ENCODE results near the gene KRTAP5-6.

The KRTAP5-6 gene

DNA sequence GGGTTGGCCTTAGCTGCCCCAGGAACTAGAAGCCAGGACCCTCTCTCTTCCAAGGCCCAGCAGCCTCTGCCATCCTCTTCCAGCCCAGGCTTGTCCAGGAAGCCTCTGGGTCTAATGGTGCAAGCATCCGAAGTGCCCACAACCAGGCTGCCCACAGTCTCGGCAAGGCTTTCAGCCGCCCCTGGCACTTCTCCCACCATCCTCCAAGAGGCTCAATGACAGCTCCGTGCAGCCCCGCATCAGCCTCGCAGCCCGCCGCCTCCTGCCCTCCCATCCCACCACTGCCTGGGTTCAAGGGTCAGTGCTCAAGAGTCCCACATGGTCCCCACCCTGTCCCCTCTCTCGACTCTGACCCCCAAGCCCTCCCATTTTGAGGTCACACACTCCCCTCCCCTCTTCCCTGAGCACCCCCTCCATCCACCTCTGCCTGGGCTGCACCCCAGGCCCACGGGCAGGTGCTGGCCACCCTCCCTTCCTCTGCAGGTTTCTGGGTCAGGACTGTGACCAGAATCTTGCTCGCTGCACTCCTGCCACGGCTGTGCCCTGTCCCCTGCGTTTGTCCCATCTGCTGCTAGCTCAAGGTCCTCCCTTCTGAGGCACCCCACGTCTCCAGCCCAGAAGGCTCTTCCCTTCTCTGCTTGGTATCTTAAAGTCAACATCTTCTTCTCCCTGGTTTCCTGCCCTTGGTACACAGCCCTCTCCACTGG lies 36.2 kb downstream of the KRTAP5-6 start:
- peaks cover 8% of the 10 kb centered on the region; the same call in 1 of the 2 replicates for H3K27me3 ChIP-seq (ENCODE audit: low read depth)
- H3K36me3 ChIP-seq (replicated peaks), result no peaks in the 10 kb centered on the region
- no peak for DNase-seq (ENCODE audit: low spot score in 2 of 2)
- H3K4me3 ChIP-seq, result no peak overlapping the region
- in situ Hi-C loops (cut with MboI; ENCODE audit: low sequenced_read_pairs), result no loop called here
- no peaks in the 10 kb centered on the region for H3K4me1 ChIP-seq
- no peaks in the 10 kb centered on the region for H3K9me3 ChIP-seq

- H3K4me1 ChIP-seq, result no peaks in the 10 kb centered on the region
Observed at GRCh38 chr11:1733716-1734640, 37.0 kb downstream of the KRTAP5-6 start.

GRCh38 chr11:1734641-1735081 lies 37.7 kb downstream of the KRTAP5-6 start:
- Histone ChIP-seq H3K4me1 (no peaks in the 10 kb centered on the region), H3K27me3 (ENCODE audit: low read depth) (0 out of 2 replicates have a peak, but pooled peaks cover 4% of the 10 kb centered on the region), H3K9me3 (no peaks in the 10 kb centered on the region), H3K36me3 (replicated peaks) (no peaks in the 10 kb centered on the region), H3K4me3 (no peak overlapping the region)
- in situ Hi-C loops (cut with MboI; ENCODE audit: low sequenced_read_pairs), result no loop called here
- DNase-seq (ENCODE audit: low spot score in 2 of 2), result no peak

More at GRCh38 chr11:1733716-1734640, 37.0 kb downstream of the KRTAP5-6 start:
- Histone ChIP-seq H3K4me3 (no peak overlapping the region), H3K36me3 (replicated peaks) (no peaks in the 10 kb centered on the region), H3K9me3 (no peaks in the 10 kb centered on the region), H3K27me3 (ENCODE audit: low read depth) (0 out of 2 replicates have a peak, but pooled peaks cover 4% of the 10 kb centered on the region)
- DNase-seq (ENCODE audit: low spot score in 2 of 2), result no peak
- in situ Hi-C loops (cut with MboI; ENCODE audit: low sequenced_read_pairs), result no loop called here

GRCh38 chr11:1735271-1735670 lies 38.3 kb downstream of the KRTAP5-6 start:
- no peak overlapping the region for H3K4me3 ChIP-seq
- no peaks in the 10 kb centered on the region for H3K36me3 ChIP-seq (replicated peaks)
- no peaks in the 10 kb centered on the region for H3K9me3 ChIP-seq
- in situ Hi-C loops (cut with MboI; ENCODE audit: low sequenced_read_pairs), result no loop called here
- no peaks in the 10 kb centered on the region for H3K4me1 ChIP-seq
- DNase-seq (ENCODE audit: low spot score in 2 of 2), result no peak
- no peaks in the 10 kb centered on the region for H3K27me3 ChIP-seq (ENCODE audit: low read depth)

- DNase-seq (ENCODE audit: low spot score in 2 of 2), result no peak
- Histone ChIP-seq H3K4me3 (no peak overlapping the region), H3K9me3 (no peaks in the 10 kb centered on the region), H3K27me3 (ENCODE audit: low read depth) (no peaks in the 10 kb centered on the region), H3K4me1 (no peaks in the 10 kb centered on the region), H3K36me3 (replicated peaks) (no peaks in the 10 kb centered on the region)
- in situ Hi-C loops (cut with MboI; ENCODE audit: low sequenced_read_pairs), result no loop called here
Observed at GRCh38 chr11:1736447-1736992, 39.5 kb downstream of the KRTAP5-6 start.

DNA sequence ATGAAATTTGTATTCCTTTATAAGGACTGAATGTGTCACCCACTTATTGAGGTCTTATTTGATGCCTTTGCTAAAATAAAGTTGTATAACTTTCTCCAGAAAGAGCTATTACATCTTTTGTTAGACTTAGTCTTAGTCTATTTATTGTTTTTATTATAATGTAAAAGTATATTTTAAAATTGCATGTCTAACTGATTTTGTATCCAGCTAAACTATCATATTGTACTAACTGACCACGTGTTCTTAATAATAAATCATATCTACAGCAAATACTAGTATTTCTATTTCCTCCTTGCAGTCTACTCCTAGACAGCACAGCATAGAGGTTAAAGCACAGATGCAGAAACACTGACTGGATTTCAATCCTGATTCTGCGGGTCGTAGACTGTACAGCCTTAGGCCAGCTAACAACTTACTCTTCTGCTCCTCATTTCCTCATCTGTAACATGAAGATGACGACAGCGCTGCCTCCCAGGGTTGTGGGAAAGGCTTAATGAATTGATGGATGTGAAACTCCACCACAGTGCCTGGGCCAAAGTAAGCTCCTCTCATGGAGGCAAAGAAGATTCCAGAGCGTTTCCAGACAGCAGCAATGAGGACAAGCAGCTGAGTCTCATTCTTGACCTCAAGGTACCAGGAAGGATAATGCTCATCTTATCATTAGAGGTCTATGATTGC lies 40.2 kb downstream of the KRTAP5-6 start:
- in situ Hi-C loops (cut with MboI; ENCODE audit: low sequenced_read_pairs), result no loop called here
- DNase-seq (ENCODE audit: low spot score in 2 of 2), result no peak

GRCh38 chr11:1738380-1738779 lies 41.4 kb downstream of the KRTAP5-6 start:
- DNase-seq (ENCODE audit: low spot score in 2 of 2), result no peak
- in situ Hi-C loops (cut with MboI; ENCODE audit: low sequenced_read_pairs), result no loop called here
- no peaks in the 10 kb centered on the region for H3K9me3 ChIP-seq
- H3K4me1 ChIP-seq, result no peaks in the 10 kb centered on the region
- H3K27me3 ChIP-seq (ENCODE audit: low read depth), result no peaks in the 10 kb centered on the region
- H3K36me3 ChIP-seq (replicated peaks), result no peaks in the 10 kb centered on the region
- no peak overlapping the region for H3K4me3 ChIP-seq

More for the DNA sequence above, 40.2 kb downstream of the KRTAP5-6 start:
- Histone ChIP-seq H3K4me3 (no peak overlapping the region), H3K27me3 (ENCODE audit: low read depth) (no peaks in the 10 kb centered on the region), H3K4me1 (no peaks in the 10 kb centered on the region), H3K36me3 (replicated peaks) (no peaks in the 10 kb centered on the region), H3K9me3 (no peaks in the 10 kb centered on the region)

DNA sequence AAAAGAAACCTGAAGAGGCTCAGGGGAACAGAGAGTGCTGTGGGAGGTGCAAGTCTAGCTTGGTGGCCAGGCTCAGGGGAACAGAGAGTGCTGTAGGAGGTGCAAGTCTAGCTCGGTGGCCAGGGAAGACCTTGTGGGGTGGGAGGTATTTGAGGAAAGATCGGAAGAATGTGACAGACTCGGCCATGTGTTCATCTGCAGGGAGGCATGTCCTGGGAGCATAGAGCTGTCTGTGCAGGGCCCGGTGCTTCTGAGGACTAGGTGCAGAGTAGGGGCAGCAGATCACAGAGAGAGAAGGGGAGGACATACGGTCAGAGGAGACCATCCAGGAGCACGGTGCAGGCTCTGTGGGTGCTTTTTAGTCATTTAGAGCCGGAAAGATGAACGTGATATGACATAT lies 42.6 kb downstream of the KRTAP5-6 start:
- Histone ChIP-seq H3K4me3 (no peak overlapping the region), H3K4me1 (no peaks in the 10 kb centered on the region), H3K27me3 (ENCODE audit: low read depth) (no peaks in the 10 kb centered on the region), H3K36me3 (replicated peaks) (no peaks in the 10 kb centered on the region), H3K9me3 (no peaks in the 10 kb centered on the region)
- in situ Hi-C loops (cut with MboI; ENCODE audit: low sequenced_read_pairs), result no loop called here
- DNase-seq (ENCODE audit: low spot score in 2 of 2), result no peak

- DNase-seq (ENCODE audit: low spot score in 2 of 2), result no peak
- Histone ChIP-seq H3K4me1 (no peaks in the 10 kb centered on the region), H3K9me3 (no peaks in the 10 kb centered on the region), H3K36me3 (replicated peaks) (no peaks in the 10 kb centered on the region), H3K4me3 (no peak overlapping the region), H3K27me3 (ENCODE audit: low read depth) (no peaks in the 10 kb centered on the region)
- in situ Hi-C loops (cut with MboI; ENCODE audit: low sequenced_read_pairs), result no loop called here
Observed at GRCh38 chr11:1740786-1741530, 44.0 kb downstream of the KRTAP5-6 start.

DNA sequence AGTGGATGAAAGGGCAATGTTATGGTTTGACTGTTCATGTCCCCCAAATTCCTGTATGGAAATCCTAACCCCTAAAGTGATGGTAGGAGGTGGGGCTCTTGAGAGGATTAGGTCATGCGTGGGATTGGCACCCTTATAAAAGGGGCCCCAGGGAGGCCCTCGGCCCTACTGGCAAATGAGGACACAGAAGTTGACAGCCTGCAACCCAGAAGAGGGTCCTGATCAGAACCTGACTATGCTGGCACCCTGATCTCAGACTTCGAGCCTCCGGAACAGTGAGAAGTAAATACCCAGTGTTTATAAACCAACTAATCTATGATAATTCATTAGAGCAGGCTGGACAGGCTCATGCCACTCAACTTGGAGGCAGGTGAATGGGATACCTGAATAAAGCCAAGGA lies 44.7 kb downstream of the KRTAP5-6 start:
- Histone ChIP-seq H3K36me3 (replicated peaks) (no peaks in the 10 kb centered on the region), H3K4me1 (no peaks in the 10 kb centered on the region), H3K27me3 (ENCODE audit: low read depth) (no peaks in the 10 kb centered on the region), H3K9me3 (no peaks in the 10 kb centered on the region), H3K4me3 (no peak overlapping the region)
- in situ Hi-C loops (cut with MboI; ENCODE audit: low sequenced_read_pairs), result no loop called here
- no peak for DNase-seq (ENCODE audit: low spot score in 2 of 2)

DNA sequence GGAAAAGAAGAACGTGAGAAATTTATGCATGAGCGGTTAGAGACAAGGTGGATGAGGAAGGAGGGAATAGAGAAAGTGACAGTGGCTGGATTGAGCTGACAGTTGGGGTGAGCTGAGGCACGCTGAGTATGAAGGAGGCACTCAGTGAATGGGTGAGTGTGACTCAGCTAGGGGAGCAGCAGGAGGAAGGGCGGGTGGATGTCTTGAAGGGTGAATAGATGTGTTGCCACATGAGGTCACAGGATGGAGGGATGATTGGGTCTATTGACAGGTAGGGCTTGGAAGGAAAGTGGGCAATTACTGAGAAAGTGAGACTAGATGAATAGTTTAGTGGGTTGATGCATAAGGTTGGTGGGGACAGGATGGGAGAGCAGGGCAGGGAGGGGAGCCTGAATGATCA lies 45.4 kb downstream of the KRTAP5-6 start:
- in situ Hi-C loops (cut with MboI; ENCODE audit: low sequenced_read_pairs), result no loop called here
- DNase-seq (ENCODE audit: low spot score in 2 of 2), result no peak

DNA sequence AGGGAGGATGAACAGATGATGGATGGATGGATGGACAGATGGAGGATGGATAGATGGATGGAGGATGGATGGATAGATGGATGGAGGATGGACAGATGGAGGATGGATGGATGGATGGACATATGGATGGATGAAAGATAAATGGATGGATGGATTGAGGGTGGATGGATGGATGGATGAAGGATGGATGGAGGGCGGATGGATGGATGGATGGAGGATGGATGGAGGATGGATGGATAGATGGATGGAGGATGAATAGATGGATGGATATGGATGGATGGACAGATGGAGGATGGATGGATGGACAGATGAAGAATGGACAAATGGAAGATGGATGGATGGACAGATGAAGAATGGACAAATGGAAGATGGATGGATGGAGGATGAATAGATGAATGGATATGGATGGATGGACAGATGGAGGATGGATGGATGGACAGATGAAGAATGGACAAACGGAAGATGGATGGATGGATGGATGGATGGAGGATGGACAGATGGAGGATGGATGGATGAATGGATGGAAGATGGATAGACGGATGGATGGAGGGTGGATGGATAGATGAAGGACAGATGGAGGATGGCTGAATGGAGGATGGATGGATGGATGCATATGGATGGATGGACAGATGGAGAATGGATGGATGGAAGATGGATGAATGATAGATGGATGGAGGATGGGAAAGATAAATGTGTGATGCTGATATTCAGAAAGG lies 46.0 kb downstream of the KRTAP5-6 start:
- Histone ChIP-seq H3K4me3 (no peak overlapping the region), H3K4me1 (no peaks in the 10 kb centered on the region), H3K36me3 (replicated peaks) (no peaks in the 10 kb centered on the region), H3K9me3 (no peaks in the 10 kb centered on the region), H3K27me3 (ENCODE audit: low read depth) (no peaks in the 10 kb centered on the region)
- DNase-seq (ENCODE audit: low spot score in 2 of 2), result no peak
- in situ Hi-C loops (cut with MboI; ENCODE audit: low sequenced_read_pairs), result no loop called here

More for the DNA sequence above, 45.4 kb downstream of the KRTAP5-6 start:
- no peaks in the 10 kb centered on the region for H3K4me1 ChIP-seq
- no peak overlapping the region for H3K4me3 ChIP-seq
- no peaks in the 10 kb centered on the region for H3K9me3 ChIP-seq
- H3K36me3 ChIP-seq (replicated peaks), result no peaks in the 10 kb centered on the region
- H3K27me3 ChIP-seq (ENCODE audit: low read depth), result no peaks in the 10 kb centered on the region

All from HAP-1 (cell line).